Suppressor macrophage treated with lipopolysaccharide for 1 hour (primary cell): ENCODE data around the gene SUPT3H.
"Not testable (repeated sequence)": the region's sequence is repeated elsewhere in the genome, so short reads cannot be mapped to it uniquely, and the experiment has no call there.

Experiments used
- DNase-seq, 3 donors: peaks; one replicate each; pipeline ENCODE4 v3.0.0-alpha.2; 2020 to 2022

SUPT3H gene

GRCh38 chr6:44868335-44868668 lies 509.4 kb downstream of the SUPT3H start:
- DNase-seq, result no peak

- DNase-seq, result no peak
These were observed 510.0 kb downstream of the SUPT3H start for GRCh38 chr6:44867571-44868334.

- DNase-seq, result not testable (repeated sequence)
These were observed 512.5 kb downstream of the SUPT3H start for GRCh38 chr6:44865184-44865583.

- no peak for DNase-seq
These were observed 517.8 kb downstream of the SUPT3H start for GRCh38 chr6:44859901-44860410.

- DNase-seq, result no peak
These were observed 518.7 kb downstream of the SUPT3H start for GRCh38 chr6:44858998-44859397.

- no peak for DNase-seq
These were observed 521.3 kb downstream of the SUPT3H start for GRCh38 chr6:44856479-44856878.

GRCh38 chr6:44855562-44856411 lies 521.9 kb downstream of the SUPT3H start:
- DNase-seq, result no peak

- DNase-seq, result no peak
These were observed 522.9 kb downstream of the SUPT3H start for GRCh38 chr6:44854712-44855443.

- no peak for DNase-seq
These were observed 526.6 kb downstream of the SUPT3H start for GRCh38 chr6:44851176-44851575.

- DNase-seq, result no peak
These were observed 527.4 kb downstream of the SUPT3H start for GRCh38 chr6:44850312-44850711.

GRCh38 chr6:44849806-44850205 lies 527.9 kb downstream of the SUPT3H start:
- peak in 1 of 3 donors; percentile 22 for DNase-seq

- no peak for DNase-seq
These were observed 534.0 kb downstream of the SUPT3H start for GRCh38 chr6:44843734-44844133.

- no peak for DNase-seq
These were observed 535.1 kb downstream of the SUPT3H start for GRCh38 chr6:44842616-44843015.

GRCh38 chr6:44841829-44842228 lies 535.9 kb downstream of the SUPT3H start:
- no peak for DNase-seq

GRCh38 chr6:44837741-44838140 lies 540.0 kb downstream of the SUPT3H start:
- no peak for DNase-seq

- no peak for DNase-seq
These were observed 540.5 kb downstream of the SUPT3H start for GRCh38 chr6:44837255-44837654.

GRCh38 chr6:44833248-44833647 lies 544.5 kb downstream of the SUPT3H start:
- DNase-seq, result no peak

- no peak for DNase-seq
These were observed 546.6 kb downstream of the SUPT3H start for GRCh38 chr6:44831002-44831610.

GRCh38 chr6:44829836-44830235 lies 547.9 kb downstream of the SUPT3H start:
- no peak for DNase-seq

GRCh38 chr6:44828780-44829179 lies 549.0 kb downstream of the SUPT3H start:
- DNase-seq, result peak; percentile 12 to 37 (median 35)

- DNase-seq, result no peak
These were observed 551.6 kb downstream of the SUPT3H start for GRCh38 chr6:44826025-44826676.

- no peak for DNase-seq
These were observed 552.5 kb downstream of the SUPT3H start for GRCh38 chr6:44825273-44825672.
